Endothelial cell of umbilical vein (primary cell): ENCODE results near the gene FRMD4A. TPM values are rescaled to one million over a fixed set of nuclear protein-coding genes. Genes with fewer than 3 reads are reported as not detected.
A peak's percentile ranks its signal among the peaks of the same experiment; 100 is the strongest.

Experiments
- BruUV-seq: library from RNA; stranded (reverse); fragments of 400-500 nt; replicated peaks from 2 replicates; lab custom pipeline; 2021; lab: Mats Ljungman, UMichigan
- CTCF ChIA-PET: fragments of 300-600, 350-600 bp; sonication (Branson Sonifier 250); formaldehyde crosslinking; loops from one replicate; lab custom pipeline; 2021; ENCODE audit warnings: antibody characterized with exemption, inconsistent platforms; lab: Charles Lee
- POLR2A ChIA-PET: fragments of 300-600, 350-600 bp; sonication (Branson Sonifier 250); formaldehyde crosslinking; loops from one replicate; lab custom pipeline; 2021; ENCODE audit warnings: antibody characterized with exemption, inconsistent platforms; lab: Charles Lee
- DNase-seq: peaks from one replicate; pipeline ENCODE4 v3.0.0-alpha.2; 2011; ENCODE audit warnings: low read depth, low spot score
- FAIRE-seq: peaks from 2 replicates; lab custom pipeline; 2011; peaks lifted over from hg19 to GRCh38; lab: Jason Lieb, UNC
- H2AFZ ChIP-seq: 2 replicates; pipeline ENCODE4 v1.6.0; 2012; ENCODE audit warnings: low read depth, low read length, control low read depth, inconsistent platforms
- H3K27ac ChIP-seq: 2 replicates; pipeline ENCODE4 v1.5.1; 2011; ENCODE audit warnings: low read depth, mild to moderate bottlenecking, control low read depth, low read length, moderate library complexity; ENCODE audit not compliant: insufficient read depth
- H3K27me3 ChIP-seq, 2 experiments: 2 replicates each; pipeline versions ENCODE4 v1.6.0 to v1.6.1; 2011; ENCODE audit warnings: low read length in 2 of 2, mixed read lengths in 1 of 2; ENCODE audit not compliant: control insufficient read depth in 2 of 2, insufficient read depth in 2 of 2
- H3K36me3 ChIP-seq, 2 experiments: 2 replicates in 1 of 2; 3 replicates in 1 of 2; pipeline ENCODE4 v1.5.1; 2011; ENCODE audit warnings: low read length in 2 of 2, mild to moderate bottlenecking in 1 of 2, moderate library complexity in 1 of 2; ENCODE audit not compliant: control insufficient read depth in 2 of 2, insufficient read depth in 2 of 2; ENCODE audit errors: extremely low read depth in 1 of 2
- H3K4me1 ChIP-seq: 3 replicates; pipeline ENCODE4 v1.5.1; 2011; ENCODE audit warnings: mild to moderate bottlenecking, low read length; ENCODE audit not compliant: control insufficient read depth, insufficient read depth; ENCODE audit errors: extremely low read depth
- H3K4me2 ChIP-seq: 2 replicates; pipeline ENCODE4 v1.6.1; 2011; ENCODE audit warnings: low read length, control low read depth, mixed read lengths; ENCODE audit not compliant: insufficient read depth
- H3K4me3 ChIP-seq, 3 experiments: fragments of 200-600 bp in 1 of 3; sonication (generic), shearing (Covaris generic) in 1 of 3; replicated peaks in 1 of 3; 2 replicates each; pipeline ENCODE4 v1.5.1; 2011 to 2016; ENCODE audit warnings: control low read depth in 3 of 3, low read length in 3 of 3, mild to moderate bottlenecking in 2 of 3, inconsistent platforms in 1 of 3, low read depth in 1 of 3, moderate library complexity in 1 of 3; ENCODE audit not compliant: insufficient read depth in 1 of 3
- H3K79me2 ChIP-seq: 2 replicates; pipeline ENCODE4 v1.6.0; 2012; ENCODE audit warnings: low read length, inconsistent platforms; ENCODE audit not compliant: control insufficient read depth, insufficient read depth
- H3K9ac ChIP-seq: replicated peaks from 2 replicates; pipeline ENCODE3; 2011; ENCODE audit warnings: low read length, control low read depth; ENCODE audit not compliant: insufficient read depth; ENCODE audit errors: extremely low read depth
- H3K9me1 ChIP-seq: replicated peaks from 3 replicates; pipeline ENCODE4 v1.6.0; 2011; ENCODE audit warnings: mild to moderate bottlenecking, low read length; ENCODE audit not compliant: control insufficient read depth, insufficient read depth; ENCODE audit errors: extremely low read depth
- H3K9me3 ChIP-seq: replicated peaks from 2 replicates; pipeline ENCODE4 v1.5.1; 2012; ENCODE audit warnings: low read length, inconsistent platforms; ENCODE audit not compliant: control insufficient read depth, insufficient read depth
- H4K20me1 ChIP-seq: replicated peaks from 2 replicates; pipeline ENCODE3; 2011; ENCODE audit warnings: mild to moderate bottlenecking, low read length; ENCODE audit not compliant: control insufficient read depth, insufficient read depth; ENCODE audit errors: extremely low read depth
- FOS ChIP-seq: IDR thresholded peaks from 2 replicates; pipeline ENCODE4 v1.6.1; 2011; ENCODE audit warnings: mild to moderate bottlenecking, low read length, moderate library complexity, borderline replicate concordance; ENCODE audit not compliant: insufficient read depth
- JUN ChIP-seq: IDR thresholded peaks from 2 replicates; pipeline ENCODE4 v1.6.1; 2011; ENCODE audit warnings: borderline replicate concordance, low read depth; ENCODE audit not compliant: insufficient read length, insufficient read depth
- MAX ChIP-seq: IDR thresholded peaks from 2 replicates; pipeline ENCODE4 v1.6.1; 2011; ENCODE audit not compliant: insufficient read depth, insufficient read length
- dilution Hi-C: fragments of 300-500 bp; cut with MboI; formaldehyde crosslinking; loops from one replicate; pipeline ENCODE4 v1.15.0; 2019; ENCODE audit warnings: low sequenced_read_pairs; ENCODE audit not compliant: extremely low pct_ligation_motif_present
- intact Hi-C: fragments of 100-400 bp; cut with micrococcal nuclease; formaldehyde crosslinking; loops from one replicate; pipeline ENCODE4 v1.10.0; 2022
- polyA plus RNA-seq, 4 experiments: library from polyadenylated mRNA; depleted of rRNA in 3 of 4; stranded (reverse) in 3 of 4; unstranded in 1 of 4; fragments of >200 nt; gene quantifications; 2 replicates each; pipeline versions ENCODE4 v1.2.1 to v1.2.3, GENCODE V29; 2011 to 2012; ENCODE audit warnings: missing spikeins in 1 of 4
- total RNA-seq: library from RNA; stranded (reverse); gene quantifications from 2 replicates; pipeline ENCODE4 v1.2.3, GENCODE V29; 2021
- TF ChIP-seq, protein P1 (sequence below), 2 donors: IDR thresholded peaks; 1 replicate in 1 of 2; 2 replicates in 1 of 2; pipeline ENCODE4 v1.5.1; 2011; ENCODE audit warnings: low read length in 2 of 2, mild to moderate bottlenecking in 2 of 2, moderate library complexity in 2 of 2, control low read depth in 1 of 2, inconsistent platforms in 1 of 2, low read depth in 1 of 2; ENCODE audit not compliant: insufficient read depth in 1 of 2; ENCODE audit errors: extremely low read depth in 1 of 2

The FRMD4A gene
- total and polyA plus RNA-seq, 2 donors (not counting 3 experiments of a cell fraction or from before 2014, with no cell fraction given): 123 to 148 TPM

GRCh38 chr10:14163377-14164086 lies 167.2 kb downstream of the FRMD4A start:
- no TSS peak for BruUV-seq
- ChIA-PET POLR2A (no interaction called here), CTCF (no interaction called here)
- H3K4me1 ChIP-seq: no peaks in the 10 kb centered on the region
- H3K9me3 ChIP-seq: no peaks in the 10 kb centered on the region
- H3K9ac ChIP-seq: no peak overlapping the region
- no peaks in the 10 kb centered on the region for H3K36me3 ChIP-seq
- H3K4me2 ChIP-seq: no peak overlapping the region
- H3K27ac ChIP-seq: no peak overlapping the region
- no peak overlapping the region for H2AFZ ChIP-seq
- FAIRE-seq: no peak
- no peak overlapping the region for H3K4me3 ChIP-seq
- H3K79me2 ChIP-seq: no peaks in the 10 kb centered on the region
- H3K27me3 ChIP-seq: peaks cover 26 to 31% of the 10 kb centered on the region in 2 experiments
- H3K9me1 ChIP-seq: no peaks in the 10 kb centered on the region
- TF ChIP-seq, protein P1, sequence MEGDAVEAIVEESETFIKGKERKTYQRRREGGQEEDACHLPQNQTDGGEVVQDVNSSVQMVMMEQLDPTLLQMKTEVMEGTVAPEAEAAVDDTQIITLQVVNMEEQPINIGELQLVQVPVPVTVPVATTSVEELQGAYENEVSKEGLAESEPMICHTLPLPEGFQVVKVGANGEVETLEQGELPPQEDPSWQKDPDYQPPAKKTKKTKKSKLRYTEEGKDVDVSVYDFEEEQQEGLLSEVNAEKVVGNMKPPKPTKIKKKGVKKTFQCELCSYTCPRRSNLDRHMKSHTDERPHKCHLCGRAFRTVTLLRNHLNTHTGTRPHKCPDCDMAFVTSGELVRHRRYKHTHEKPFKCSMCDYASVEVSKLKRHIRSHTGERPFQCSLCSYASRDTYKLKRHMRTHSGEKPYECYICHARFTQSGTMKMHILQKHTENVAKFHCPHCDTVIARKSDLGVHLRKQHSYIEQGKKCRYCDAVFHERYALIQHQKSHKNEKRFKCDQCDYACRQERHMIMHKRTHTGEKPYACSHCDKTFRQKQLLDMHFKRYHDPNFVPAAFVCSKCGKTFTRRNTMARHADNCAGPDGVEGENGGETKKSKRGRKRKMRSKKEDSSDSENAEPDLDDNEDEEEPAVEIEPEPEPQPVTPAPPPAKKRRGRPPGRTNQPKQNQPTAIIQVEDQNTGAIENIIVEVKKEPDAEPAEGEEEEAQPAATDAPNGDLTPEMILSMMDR (IDR thresholded peaks at IDR 0.05; ENCODE audit: extremely low read depth in 1 of 2, insufficient read depth in 1 of 2, low read depth in 1 of 2, low read length in 2 of 2): no peak
- TF ChIP-seq JUN (no peak), MAX (no peak), FOS (no peak)
- no peaks in the 10 kb centered on the region for H4K20me1 ChIP-seq
- intact Hi-C loops (loop anchor here (5.0 kb wide), 1 partner anchor 51 kb away; no protein-coding TSS in a partner anchor), dilution Hi-C loops (no loop called here)
- DNase-seq: peak; percentile 6
